ENCODE measurements around the gene DAAM2.

DAAM2 gene

DNA sequence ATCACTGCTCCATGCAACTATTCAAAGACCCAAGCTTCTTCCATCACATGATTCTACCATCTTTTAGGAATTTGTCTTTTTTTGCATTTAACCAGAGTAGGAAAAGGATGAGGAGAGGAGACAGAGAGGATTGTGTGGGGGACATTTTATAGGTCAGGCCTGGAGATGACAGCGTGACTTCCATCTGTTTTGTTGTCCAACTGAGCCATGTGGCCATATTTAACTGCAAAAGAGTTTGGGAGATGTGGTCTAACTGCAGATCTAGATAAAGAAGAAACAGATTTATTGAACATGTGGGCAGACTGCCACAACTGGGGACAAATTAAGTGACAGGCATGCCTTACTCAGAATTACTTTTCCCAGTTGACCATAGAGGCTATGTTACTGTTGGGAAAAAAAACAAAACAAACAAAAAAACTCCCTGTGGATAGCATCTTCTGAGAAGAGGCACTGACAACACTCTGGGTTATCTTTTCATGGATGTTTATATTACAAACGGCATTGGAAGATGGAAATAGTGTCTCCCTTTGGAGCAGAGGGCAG is 161.0 kb downstream of the DAAM2 start:
- DNase-seq (ENCODE audit: low read depth in 3 of 3) = no peak
